ENCODE measurements around the gene PHLDB3. TPM values are rescaled to one million over a fixed set of nuclear protein-coding genes. Genes with fewer than 3 reads are reported as not detected.

Gene PHLDB3
- polyA plus RNA-seq, 2 donors, result 58.1 to 70.1 TPM

- no peaks in the 10 kb centered on the region for H3K9me3 ChIP-seq (ENCODE audit: control insufficient read depth in 2 of 2, insufficient read depth in 1 of 2, low read depth in 1 of 2, low read length in 1 of 2)
- peaks cover 4 to 28% of the 10 kb centered on the region in 2 donors for H3K36me3 ChIP-seq (ENCODE audit: control insufficient read depth in 2 of 2, insufficient read depth in 2 of 2, low read length in 1 of 2)
Observed at GRCh38 chr19:43545276-43545675, 40.7 kb upstream of the PHLDB3 start.

GRCh38 chr19:43544077-43544476 is 39.5 kb upstream of the PHLDB3 start:
- H3K27me3 ChIP-seq (ENCODE audit: control insufficient read depth in 1 of 2, insufficient read depth in 2 of 2, low read length in 2 of 2), result no peaks in the 10 kb centered on the region
- H3K4me3 ChIP-seq (ENCODE audit: low read depth in 1 of 2, low read length in 2 of 2), result no peak overlapping the region
- peaks cover 4 to 27% of the 10 kb centered on the region in 2 donors for H3K36me3 ChIP-seq (ENCODE audit: control insufficient read depth in 2 of 2, insufficient read depth in 2 of 2, low read length in 1 of 2)
- H3K27ac ChIP-seq (ENCODE audit: low read depth in 2 of 2, low read length in 1 of 2), result no peak overlapping the region
- WGBS, 2 donors, result 95 to 99% methylated on average over 9 of the region's 9 CpGs
- H3K4me1 ChIP-seq (ENCODE audit: control insufficient read depth in 2 of 2, insufficient read depth in 2 of 2, low read length in 1 of 2), result no peaks in the 10 kb centered on the region
- H3K9me3 ChIP-seq (ENCODE audit: control insufficient read depth in 2 of 2, insufficient read depth in 1 of 2, low read depth in 1 of 2, low read length in 1 of 2), result no peaks in the 10 kb centered on the region

More at GRCh38 chr19:43545276-43545675, 40.7 kb upstream of the PHLDB3 start:
- WGBS, 2 donors, result 85 to 88% methylated on average over 5 of the region's 5 CpGs
- Histone ChIP-seq H3K27me3 (ENCODE audit: control insufficient read depth in 1 of 2, insufficient read depth in 2 of 2, low read length in 2 of 2) (no peaks in the 10 kb centered on the region), H3K4me3 (ENCODE audit: low read depth in 1 of 2, low read length in 2 of 2) (no peak overlapping the region), H3K4me1 (ENCODE audit: control insufficient read depth in 2 of 2, insufficient read depth in 2 of 2, low read length in 1 of 2) (no peaks in the 10 kb centered on the region), H3K27ac (ENCODE audit: low read depth in 2 of 2, low read length in 1 of 2) (no peak overlapping the region)

GRCh38 chr19:43541920-43542650 is 37.5 kb upstream of the PHLDB3 start:
- Histone ChIP-seq H3K27me3 (ENCODE audit: control insufficient read depth in 1 of 2, insufficient read depth in 2 of 2, low read length in 2 of 2) (no peaks in the 10 kb centered on the region), H3K36me3 (ENCODE audit: control insufficient read depth in 2 of 2, insufficient read depth in 2 of 2, low read length in 1 of 2) (peaks cover 4 to 27% of the 10 kb centered on the region in 2 donors), H3K9me3 (ENCODE audit: control insufficient read depth in 2 of 2, insufficient read depth in 1 of 2, low read depth in 1 of 2, low read length in 1 of 2) (no peaks in the 10 kb centered on the region), H3K4me1 (ENCODE audit: control insufficient read depth in 2 of 2, insufficient read depth in 2 of 2, low read length in 1 of 2) (no peaks in the 10 kb centered on the region), H3K27ac (ENCODE audit: low read depth in 2 of 2, low read length in 1 of 2) (no peak overlapping the region), H3K4me3 (ENCODE audit: low read depth in 1 of 2, low read length in 2 of 2) (no peak overlapping the region)
- 93 to 96% methylated on average over 5 of the region's 5 CpGs for WGBS, 2 donors

- H3K36me3 ChIP-seq (ENCODE audit: control insufficient read depth in 2 of 2, insufficient read depth in 2 of 2, low read length in 1 of 2), result peaks cover 4 to 19% of the 10 kb centered on the region in 2 donors
- WGBS, 2 donors, result 93 to 99% methylated on average over 3 of the region's 3 CpGs
- H3K4me3 ChIP-seq (ENCODE audit: low read depth in 1 of 2, low read length in 2 of 2), result no peak overlapping the region
Observed at GRCh38 chr19:43540381-43540780, 35.8 kb upstream of the PHLDB3 start.

GRCh38 chr19:43538922-43539321 is 34.4 kb upstream of the PHLDB3 start:
- H3K9me3 ChIP-seq (ENCODE audit: control insufficient read depth in 2 of 2, insufficient read depth in 1 of 2, low read depth in 1 of 2, low read length in 1 of 2), result no peaks in the 10 kb centered on the region
- no peaks in the 10 kb centered on the region for H3K4me1 ChIP-seq (ENCODE audit: control insufficient read depth in 2 of 2, insufficient read depth in 2 of 2, low read length in 1 of 2)
- H3K27ac ChIP-seq (ENCODE audit: low read depth in 2 of 2, low read length in 1 of 2), result no peak overlapping the region
- no peak overlapping the region for H3K4me3 ChIP-seq (ENCODE audit: low read depth in 1 of 2, low read length in 2 of 2)
- no peaks in the 10 kb centered on the region for H3K27me3 ChIP-seq (ENCODE audit: control insufficient read depth in 1 of 2, insufficient read depth in 2 of 2, low read length in 2 of 2)
- peaks cover 4 to 15% of the 10 kb centered on the region in 2 donors for H3K36me3 ChIP-seq (ENCODE audit: control insufficient read depth in 2 of 2, insufficient read depth in 2 of 2, low read length in 1 of 2)

More at GRCh38 chr19:43540381-43540780, 35.8 kb upstream of the PHLDB3 start:
- H3K9me3 ChIP-seq (ENCODE audit: control insufficient read depth in 2 of 2, insufficient read depth in 1 of 2, low read depth in 1 of 2, low read length in 1 of 2), result no peaks in the 10 kb centered on the region
- no peak overlapping the region for H3K27ac ChIP-seq (ENCODE audit: low read depth in 2 of 2, low read length in 1 of 2)
- no peaks in the 10 kb centered on the region for H3K4me1 ChIP-seq (ENCODE audit: control insufficient read depth in 2 of 2, insufficient read depth in 2 of 2, low read length in 1 of 2)
- no peaks in the 10 kb centered on the region for H3K27me3 ChIP-seq (ENCODE audit: control insufficient read depth in 1 of 2, insufficient read depth in 2 of 2, low read length in 2 of 2)

- WGBS, 2 donors, result 56 to 59% methylated on average over 54 to 62 of the region's 62 CpGs
- Histone ChIP-seq H3K4me1 (ENCODE audit: control insufficient read depth in 2 of 2, insufficient read depth in 2 of 2, low read length in 1 of 2) (peaks cover 0 to 3% of the 10 kb centered on the region in 2 donors), H3K9me3 (ENCODE audit: control insufficient read depth in 2 of 2, insufficient read depth in 1 of 2, low read depth in 1 of 2, low read length in 1 of 2) (no peaks in the 10 kb centered on the region), H3K27me3 (ENCODE audit: control insufficient read depth in 1 of 2, insufficient read depth in 2 of 2, low read length in 2 of 2) (no peaks in the 10 kb centered on the region), H3K36me3 (ENCODE audit: control insufficient read depth in 2 of 2, insufficient read depth in 2 of 2, low read length in 1 of 2) (no peaks in the 10 kb centered on the region), H3K4me3 (ENCODE audit: low read depth in 1 of 2, low read length in 2 of 2) (no peak overlapping the region), H3K27ac (ENCODE audit: low read depth in 2 of 2, low read length in 1 of 2) (peak overlapping the region; percentile 8 to 95)
Observed at GRCh38 chr19:43534816-43535761, 30.5 kb upstream of the PHLDB3 start.

GRCh38 chr19:43534305-43534815 is 29.8 kb upstream of the PHLDB3 start:
- peak overlapping the region; percentile 86 to 95 for H3K27ac ChIP-seq (ENCODE audit: low read depth in 2 of 2, low read length in 1 of 2)

GRCh38 chr19:43533546-43534304 is 29.2 kb upstream of the PHLDB3 start:
- H3K27me3 ChIP-seq (ENCODE audit: control insufficient read depth in 1 of 2, insufficient read depth in 2 of 2, low read length in 2 of 2), result no peaks in the 10 kb centered on the region
- peak overlapping the region; percentile 86 to 95 for H3K27ac ChIP-seq (ENCODE audit: low read depth in 2 of 2, low read length in 1 of 2)
- no peaks in the 10 kb centered on the region for H3K36me3 ChIP-seq (ENCODE audit: control insufficient read depth in 2 of 2, insufficient read depth in 2 of 2, low read length in 1 of 2)
- H3K4me1 ChIP-seq (ENCODE audit: control insufficient read depth in 2 of 2, insufficient read depth in 2 of 2, low read length in 1 of 2), result peaks cover 0 to 3% of the 10 kb centered on the region in 2 donors
- WGBS, 2 donors, result 0% methylated on average over 41 of the region's 41 CpGs
- peak overlapping the region; percentile 38 to 69 for H3K4me3 ChIP-seq (ENCODE audit: low read depth in 1 of 2, low read length in 2 of 2)
- H3K9me3 ChIP-seq (ENCODE audit: control insufficient read depth in 2 of 2, insufficient read depth in 1 of 2, low read depth in 1 of 2, low read length in 1 of 2), result no peaks in the 10 kb centered on the region

More at GRCh38 chr19:43534305-43534815, 29.8 kb upstream of the PHLDB3 start:
- Histone ChIP-seq H3K27me3 (ENCODE audit: control insufficient read depth in 1 of 2, insufficient read depth in 2 of 2, low read length in 2 of 2) (no peaks in the 10 kb centered on the region), H3K9me3 (ENCODE audit: control insufficient read depth in 2 of 2, insufficient read depth in 1 of 2, low read depth in 1 of 2, low read length in 1 of 2) (no peaks in the 10 kb centered on the region), H3K36me3 (ENCODE audit: control insufficient read depth in 2 of 2, insufficient read depth in 2 of 2, low read length in 1 of 2) (no peaks in the 10 kb centered on the region), H3K4me1 (ENCODE audit: control insufficient read depth in 2 of 2, insufficient read depth in 2 of 2, low read length in 1 of 2) (peaks cover 0 to 3% of the 10 kb centered on the region in 2 donors), H3K4me3 (ENCODE audit: low read depth in 1 of 2, low read length in 2 of 2) (peak overlapping the region in 1 of 2 donors; percentile 38)
- 23% methylated on average over 17 of the region's 17 CpGs for WGBS, 2 donors
